GM04504 (cell line): ENCODE measurements around the gene HMMR.
"Not testable (repeated sequence)": the region's sequence is repeated elsewhere in the genome, so short reads cannot be mapped to it uniquely, and the experiment has no call there.

Source experiments
- DNase-seq: peaks from one replicate; pipeline ENCODE4 v3.0.0-alpha.2; 2012; ENCODE audit warnings: low read depth

Gene HMMR

GRCh38 chr5:163508753-163509152, 48.3 kb downstream of the HMMR start:
- DNase-seq, result no peak

- no peak for DNase-seq
Measured at GRCh38 chr5:163509291-163509951, 49.0 kb downstream of the HMMR start.

GRCh38 chr5:163512526-163512925, 52.1 kb downstream of the HMMR start:
- no peak for DNase-seq

GRCh38 chr5:163525096-163525495, 64.7 kb downstream of the HMMR start:
- no peak for DNase-seq

GRCh38 chr5:163529698-163530097, 69.3 kb downstream of the HMMR start:
- no peak for DNase-seq

GRCh38 chr5:163531272-163531671, 70.8 kb downstream of the HMMR start:
- no peak for DNase-seq

GRCh38 chr5:163532171-163533084, 72.0 kb downstream of the HMMR start:
- DNase-seq, result no peak

GRCh38 chr5:163533223-163533622, 72.8 kb downstream of the HMMR start:
- DNase-seq, result no peak

GRCh38 chr5:163534492-163535094, 74.2 kb downstream of the HMMR start:
- DNase-seq, result no peak

- no peak for DNase-seq
Measured at GRCh38 chr5:163535290-163535689, 74.9 kb downstream of the HMMR start.

- not testable (repeated sequence) for DNase-seq
Measured at GRCh38 chr5:163536442-163536841, 76.0 kb downstream of the HMMR start.

- DNase-seq, result no peak
Measured at GRCh38 chr5:163540696-163541095, 80.3 kb downstream of the HMMR start.
